Measurements from ENCODE around the gene SCRN3.

Gene SCRN3

GRCh38 chr2:174412256-174412655, 16.7 kb downstream of the SCRN3 start:
- DNase-seq, result no peak

GRCh38 chr2:174428214-174428613, 32.7 kb downstream of the SCRN3 start:
- no peak for DNase-seq

GRCh38 chr2:174430066-174430465, 34.5 kb downstream of the SCRN3 start:
- DNase-seq, result no peak

- no peak for DNase-seq
These were observed 36.4 kb downstream of the SCRN3 start for GRCh38 chr2:174431902-174432301.

GRCh38 chr2:174436351-174436750, 40.8 kb downstream of the SCRN3 start:
- DNase-seq, result no peak

GRCh38 chr2:174438146-174438886, 42.8 kb downstream of the SCRN3 start:
- DNase-seq, result no peak

GRCh38 chr2:174439323-174439722, 43.8 kb downstream of the SCRN3 start:
- no peak for DNase-seq

GRCh38 chr2:174439950-174440349, 44.4 kb downstream of the SCRN3 start:
- no peak for DNase-seq

GRCh38 chr2:174442546-174443510, 47.3 kb downstream of the SCRN3 start:
- DNase-seq, result no peak

- no peak for DNase-seq
These were observed 49.2 kb downstream of the SCRN3 start for GRCh38 chr2:174444761-174445160.

GRCh38 chr2:174445248-174445647, 49.7 kb downstream of the SCRN3 start:
- DNase-seq, result no peak

GRCh38 chr2:174446531-174446930, 51.0 kb downstream of the SCRN3 start:
- DNase-seq, result no peak

- no peak for DNase-seq
These were observed 53.5 kb downstream of the SCRN3 start for GRCh38 chr2:174449033-174449432.

- DNase-seq, result no peak
These were observed 54.7 kb downstream of the SCRN3 start for GRCh38 chr2:174450021-174450816.

- no peak for DNase-seq
These were observed 59.0 kb downstream of the SCRN3 start for GRCh38 chr2:174454566-174454965.

- DNase-seq, result no peak
These were observed 65.7 kb downstream of the SCRN3 start for GRCh38 chr2:174461221-174461620.

- no peak for DNase-seq
These were observed 69.8 kb downstream of the SCRN3 start for GRCh38 chr2:174465327-174465726.

GRCh38 chr2:174473796-174474195, 78.3 kb downstream of the SCRN3 start:
- DNase-seq, result no peak

- DNase-seq, result no peak
These were observed 82.2 kb downstream of the SCRN3 start for GRCh38 chr2:174477759-174478158.
